Upper lobe of left lung (tissue), 6 donors: ENCODE measurements around the gene ZNF8. TPM values are rescaled to one million over a fixed set of nuclear protein-coding genes. Genes with fewer than 3 reads are reported as not detected.
"Not testable (repeated sequence)": the region's sequence is repeated elsewhere in the genome, so short reads cannot be mapped to it uniquely, and the experiment has no call there.

Experiments used
- ATAC-seq, 2 donors: fragments of 200-7000 bp; cut with Tn5 transposase; one replicate each; pipeline ENCODE4 v1.9.1; 2022; ENCODE audit warnings: mild to moderate bottlenecking in 2 of 2, moderate library complexity in 2 of 2; ENCODE audit not compliant: low FRiP score in 2 of 2
- DNase-seq, 2 donors: peaks; one replicate each; pipeline ENCODE4 v3.0.0-alpha.2; 2019 to 2020
- H3K27ac ChIP-seq, 4 donors: fragments of 200-600 bp; sonication (generic); one replicate each; pipeline ENCODE4 v1.5.1; 2016 to 2019
- H3K27me3 ChIP-seq, 4 donors: fragments of 200-600 bp; sonication (generic); one replicate each; pipeline ENCODE4 v1.5.1; 2017 to 2019
- H3K36me3 ChIP-seq, 4 donors: fragments of 200-600 bp; sonication (generic); one replicate each; pipeline ENCODE4 v1.5.1; 2016 to 2019
- H3K4me1 ChIP-seq, 4 donors: fragments of 200-600 bp; sonication (generic); one replicate each; pipeline ENCODE4 v1.5.1; 2018 to 2019
- H3K4me3 ChIP-seq, 4 donors: fragments of 200-600 bp; sonication (generic); one replicate each; pipeline ENCODE4 v1.5.1; 2017 to 2019; ENCODE audit warnings: mild to moderate bottlenecking in 2 of 4, moderate library complexity in 1 of 4
- H3K9me3 ChIP-seq, 4 donors: fragments of 200-600 bp; sonication (generic); one replicate each; pipeline ENCODE4 v1.5.1; 2018 to 2019
- EP300 ChIP-seq, 4 donors: sonication (generic); formaldehyde crosslinking; IDR thresholded peaks; one replicate each; pipeline ENCODE4 v1.5.1; 2017; ENCODE audit warnings: antibody characterized with exemption in 4 of 4, control low read depth in 2 of 4
- POLR2A ChIP-seq, 4 donors: fragments of 450-650 bp; IDR thresholded peaks; one replicate each; pipeline ENCODE4 v1.5.1; 2016 to 2017; ENCODE audit warnings: antibody characterized with exemption in 4 of 4, mild to moderate bottlenecking in 2 of 4
- POLR2AphosphoS5 ChIP-seq, 2 donors: sonication (generic); formaldehyde crosslinking; IDR thresholded peaks; one replicate each; pipeline ENCODE4 v1.5.1; 2017; ENCODE audit warnings: antibody characterized with exemption in 2 of 2
- WGBS, 2 donors: methylation state at CpG; one replicate each; pipeline ENCODE4 v1.1.5; 2017 to 2018; 5-methylcytosine and 5-hydroxymethylcytosine counted together
- total RNA-seq, 6 donors: library from RNA; depleted of rRNA in 4 of 6; stranded (reverse); fragments of >200 nt in 4 of 6; gene quantifications; one replicate each; pipeline versions ENCODE4 v1.1.0 to v1.2.1, GENCODE V29; 2016 to 2021
- TF ChIP-seq, protein P1 (sequence below), 6 experiments: fragments of 450-650 bp in 4 of 6; fragments of 200-600 bp in 2 of 6; sonication (generic) in 2 of 6; IDR thresholded peaks; one replicate each; pipeline ENCODE4 v1.5.1; 2016 to 2019; ENCODE audit warnings: antibody characterized with exemption in 6 of 6
- donor health status: DM: no; HTN: no; CAD: no; lungs with moderate emphysema.
- donor health status: DM: no; HTN: yes; CAD: no; lungs with severe emphysema.

The ZNF8 gene
- total RNA-seq, 6 donors from 2014 or later, result 4.5 to 13.6 (median 7.1) TPM

DNA sequence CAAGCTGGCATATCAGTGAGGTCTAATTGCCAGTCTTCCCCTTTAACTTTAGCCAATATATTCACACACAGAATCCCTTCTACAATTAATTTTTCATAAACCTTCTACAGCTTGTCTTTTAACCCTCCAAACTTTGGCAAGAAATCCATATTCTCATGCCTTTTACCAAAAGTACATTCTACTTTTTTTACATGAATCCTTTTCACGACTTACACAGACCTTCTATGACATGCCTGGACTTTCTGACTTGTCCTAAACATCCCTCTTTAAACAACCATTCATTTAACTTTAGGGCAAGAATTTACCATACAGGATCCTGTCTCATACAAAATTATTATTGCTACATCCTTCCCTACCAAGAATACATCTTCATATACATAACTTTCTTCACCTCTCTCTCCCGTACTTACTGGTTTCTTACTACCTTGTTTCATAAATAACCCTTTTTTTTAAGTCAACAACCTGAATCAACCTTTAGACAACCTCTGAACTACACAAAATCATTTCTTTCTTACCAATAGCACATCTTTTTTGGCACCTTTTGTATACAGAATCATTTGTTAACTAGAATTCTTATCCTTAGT lies 26.6 kb upstream of the ZNF8 start:
- H3K27me3 ChIP-seq, result no peaks in the 10 kb centered on the region
- no peak overlapping the region for H3K4me3 ChIP-seq
- 98 to 100% methylated on average over 2 of the region's 2 CpGs for WGBS, 2 donors
- no peaks in the 10 kb centered on the region for H3K4me1 ChIP-seq
- peaks cover 22 to 97% (median 91%) of the 10 kb centered on the region in 4 donors for H3K36me3 ChIP-seq
- TF ChIP-seq POLR2A (IDR thresholded peaks at IDR 0.05) (no peak), POLR2AphosphoS5 (IDR thresholded peaks at IDR 0.05) (no peak), EP300 (IDR thresholded peaks at IDR 0.05) (no peak)
- TF ChIP-seq, protein P1, sequence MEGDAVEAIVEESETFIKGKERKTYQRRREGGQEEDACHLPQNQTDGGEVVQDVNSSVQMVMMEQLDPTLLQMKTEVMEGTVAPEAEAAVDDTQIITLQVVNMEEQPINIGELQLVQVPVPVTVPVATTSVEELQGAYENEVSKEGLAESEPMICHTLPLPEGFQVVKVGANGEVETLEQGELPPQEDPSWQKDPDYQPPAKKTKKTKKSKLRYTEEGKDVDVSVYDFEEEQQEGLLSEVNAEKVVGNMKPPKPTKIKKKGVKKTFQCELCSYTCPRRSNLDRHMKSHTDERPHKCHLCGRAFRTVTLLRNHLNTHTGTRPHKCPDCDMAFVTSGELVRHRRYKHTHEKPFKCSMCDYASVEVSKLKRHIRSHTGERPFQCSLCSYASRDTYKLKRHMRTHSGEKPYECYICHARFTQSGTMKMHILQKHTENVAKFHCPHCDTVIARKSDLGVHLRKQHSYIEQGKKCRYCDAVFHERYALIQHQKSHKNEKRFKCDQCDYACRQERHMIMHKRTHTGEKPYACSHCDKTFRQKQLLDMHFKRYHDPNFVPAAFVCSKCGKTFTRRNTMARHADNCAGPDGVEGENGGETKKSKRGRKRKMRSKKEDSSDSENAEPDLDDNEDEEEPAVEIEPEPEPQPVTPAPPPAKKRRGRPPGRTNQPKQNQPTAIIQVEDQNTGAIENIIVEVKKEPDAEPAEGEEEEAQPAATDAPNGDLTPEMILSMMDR (IDR thresholded peaks at IDR 0.05), result no peak
- H3K27ac ChIP-seq, result no peak overlapping the region
- peaks cover 96 to 100% (median 100%) of the 10 kb centered on the region in 4 donors for H3K9me3 ChIP-seq
- DNase-seq, result no peak
- ATAC-seq, result no peak

DNA sequence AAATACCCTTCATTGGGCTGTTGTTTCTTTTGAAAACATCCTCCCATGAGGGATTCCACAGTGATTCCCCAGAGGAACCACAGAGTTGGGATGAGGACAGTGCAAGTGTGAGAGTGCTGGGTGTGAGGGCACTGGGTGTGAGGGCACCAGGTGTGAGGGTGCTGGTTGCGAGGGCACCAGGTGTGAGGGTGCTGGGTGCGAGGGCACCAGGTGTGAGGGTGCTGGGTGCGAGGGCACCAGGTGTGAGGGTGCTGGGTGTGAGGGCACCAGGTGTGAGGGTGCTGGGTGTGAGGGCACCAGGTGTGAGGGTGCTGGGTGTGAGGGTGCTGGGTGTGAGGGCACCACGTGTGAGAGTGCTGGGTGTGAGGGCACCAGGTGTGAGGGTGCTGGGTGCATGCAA lies 20.5 kb upstream of the ZNF8 start:
- Histone ChIP-seq H3K9me3 (peaks cover 94 to 100% (median 100%) of the 10 kb centered on the region in 4 donors), H3K36me3 (peaks cover 4 to 91% (median 71%) of the 10 kb centered on the region in 4 donors)
- H3K4me3 ChIP-seq, H3K4me1 ChIP-seq, DNase-seq, ATAC-seq, H3K27ac ChIP-seq, H3K27me3 ChIP-seq: not testable (repeated sequence)
- WGBS, 2 donors, result 80 to 84% methylated on average over 3 to 4 of the region's 4 CpGs

DNA sequence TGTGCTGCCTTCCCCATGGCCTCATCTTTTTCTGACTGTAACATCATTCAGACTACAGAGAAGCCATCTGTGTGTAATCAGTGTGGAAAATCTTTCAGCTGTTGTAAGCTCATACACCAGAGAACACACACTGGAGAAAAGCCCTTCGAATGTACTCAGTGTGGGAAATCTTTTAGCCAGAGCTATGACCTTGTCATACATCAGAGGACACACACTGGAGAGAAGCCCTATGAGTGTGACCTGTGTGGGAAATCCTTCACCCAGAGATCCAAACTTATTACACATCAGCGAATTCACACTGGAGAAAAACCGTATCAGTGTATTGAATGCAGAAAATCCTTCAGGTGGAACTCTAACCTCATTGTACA lies 17.2 kb upstream of the ZNF8 start:
- H3K36me3 ChIP-seq, result peaks cover 0 to 74% (median 53%) of the 10 kb centered on the region in 4 donors
- TF ChIP-seq, protein P1 (IDR thresholded peaks at IDR 0.05), result no peak
- TF ChIP-seq POLR2AphosphoS5 (IDR thresholded peaks at IDR 0.05) (no peak), EP300 (IDR thresholded peaks at IDR 0.05) (no peak), POLR2A (IDR thresholded peaks at IDR 0.05) (no peak)
- 82 to 97% methylated on average over 3 of the region's 3 CpGs for WGBS, 2 donors
- DNase-seq, result no peak
- no peak overlapping the region for H3K27ac ChIP-seq
- no peak for ATAC-seq
- H3K9me3 ChIP-seq, result peaks cover 93 to 100% (median 100%) of the 10 kb centered on the region in 4 donors
- no peak overlapping the region for H3K4me3 ChIP-seq
- no peaks in the 10 kb centered on the region for H3K4me1 ChIP-seq
- no peaks in the 10 kb centered on the region for H3K27me3 ChIP-seq

DNA sequence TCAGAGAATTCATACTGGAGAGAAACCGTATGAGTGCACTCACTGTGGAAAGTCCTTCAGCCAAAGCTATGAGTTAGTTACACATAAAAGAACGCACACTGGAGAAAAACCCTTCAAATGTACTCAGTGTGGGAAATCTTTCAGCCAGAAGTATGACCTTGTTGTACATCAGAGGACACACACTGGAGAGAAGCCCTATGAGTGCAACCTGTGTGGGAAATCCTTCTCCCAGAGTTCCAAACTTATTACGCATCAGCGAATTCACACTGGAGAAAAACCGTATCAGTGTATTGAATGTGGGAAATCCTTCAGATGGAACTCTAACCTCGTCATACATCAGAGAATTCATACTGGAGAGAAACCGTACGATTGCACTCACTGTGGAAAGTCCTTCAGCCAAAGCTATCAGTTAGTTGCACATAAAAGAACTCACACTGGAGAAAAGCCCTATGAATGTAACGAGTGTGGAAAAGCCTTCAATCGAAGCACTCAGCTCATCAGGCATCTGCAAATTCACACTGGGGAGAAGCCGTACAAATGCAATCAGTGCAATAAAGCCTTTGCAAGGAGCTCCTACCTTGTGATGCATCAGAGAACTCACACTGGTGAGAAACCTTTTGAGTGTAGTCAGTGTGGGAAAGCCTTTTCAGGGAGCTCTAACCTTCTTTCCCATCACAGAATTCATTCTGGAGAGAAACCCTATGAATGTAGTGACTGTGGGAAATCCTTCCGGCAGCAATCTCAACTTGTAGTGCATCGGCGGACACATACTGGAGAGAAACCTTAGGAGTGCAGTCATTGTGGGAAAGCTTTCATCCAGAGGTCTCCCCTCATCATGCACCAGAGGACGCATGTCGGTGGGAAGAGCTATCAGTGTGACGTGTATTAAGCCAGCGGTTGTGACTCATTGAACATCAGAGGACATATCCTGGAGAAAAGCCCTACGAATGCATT lies 16.5 kb upstream of the ZNF8 start:
- Histone ChIP-seq H3K9me3 (peaks cover 94 to 100% (median 100%) of the 10 kb centered on the region in 4 donors), H3K27me3 (no peaks in the 10 kb centered on the region), H3K4me3 (no peak overlapping the region), H3K27ac (no peak overlapping the region), H3K4me1 (no peaks in the 10 kb centered on the region), H3K36me3 (peaks cover 0 to 71% (median 48%) of the 10 kb centered on the region in 4 donors)
- TF ChIP-seq POLR2AphosphoS5 (IDR thresholded peaks at IDR 0.05) (no peak), POLR2A (IDR thresholded peaks at IDR 0.05) (no peak), EP300 (IDR thresholded peaks at IDR 0.05) (no peak)
- TF ChIP-seq, protein P1 (IDR thresholded peaks at IDR 0.05), result no peak
- 96% methylated on average over 18 to 19 of the region's 19 CpGs for WGBS, 2 donors
- ATAC-seq, result no peak
- DNase-seq, result no peak

DNA sequence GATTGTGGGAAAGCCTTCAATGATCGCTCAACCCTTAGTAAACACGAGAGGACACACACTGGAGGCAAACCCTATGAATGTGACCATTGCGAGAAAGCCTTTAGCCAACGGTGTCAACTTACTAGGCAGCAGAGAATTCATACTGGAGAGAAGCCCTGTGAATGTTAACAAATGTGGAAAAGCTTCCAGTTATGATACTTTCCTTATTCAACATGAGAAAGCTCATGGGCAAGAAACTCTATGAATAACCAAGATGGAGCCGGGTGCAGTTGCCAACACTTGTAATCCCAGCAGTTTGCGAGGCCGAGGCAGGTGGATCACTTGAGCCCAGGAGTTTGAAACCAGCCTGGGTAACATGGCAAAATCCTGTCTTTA lies 15.8 kb upstream of the ZNF8 start:
- Histone ChIP-seq H3K36me3 (peaks cover 0 to 65% (median 45%) of the 10 kb centered on the region in 4 donors), H3K4me1 (no peaks in the 10 kb centered on the region), H3K27me3 (no peaks in the 10 kb centered on the region), H3K27ac (no peak overlapping the region), H3K9me3 (peaks cover 94 to 100% (median 100%) of the 10 kb centered on the region in 4 donors), H3K4me3 (no peak overlapping the region)
- WGBS, 2 donors, result 97 to 99% methylated on average over 7 of the region's 7 CpGs
- ATAC-seq, result no peak
- no peak for DNase-seq
- TF ChIP-seq, protein P1 (IDR thresholded peaks at IDR 0.05), result no peak
- TF ChIP-seq EP300 (IDR thresholded peaks at IDR 0.05) (no peak), POLR2A (IDR thresholded peaks at IDR 0.05) (no peak), POLR2AphosphoS5 (IDR thresholded peaks at IDR 0.05) (no peak)
